Regular cardiac myocyte (primary cell): ENCODE measurements around the gene ATF2. TPM values are rescaled to one million over a fixed set of nuclear protein-coding genes. Genes with fewer than 3 reads are reported as not detected.

ENCODE experiments used
- total RNA-seq: library from RNA; depleted of rRNA; stranded (reverse); fragments of >200 nt; gene quantifications from 2 replicates; pipeline ENCODE4 v1.2.3, GENCODE V29; 2014

ATF2 gene
- 38.9 and 50.2 TPM in 2 replicates for total RNA-seq

GRCh38 chr2:175167792-175168563 is at the start of gene ATF2:
Gene ATF2, minus strand, starts transcription at chr2:175168203. Its CDS starts 31,760 bp downstream, at chr2:175136443.

GRCh38 chr2:175181104-175181876 is 13.3 kb upstream of the ATF2 start, which contains the start of gene ATP5MC3:
Gene ATP5MC3, minus strand, starts transcription at chr2:175181710. Its CDS starts 317 bp downstream, at chr2:175181393.

Other genes starting within 250 kb of the ATF2 start
- gene CHN1, start 162.8 kb downstream of the ATF2 start, total RNA-seq, result 6.8 and 8.4 TPM in 2 replicates
- gene ATP5MC3, start 13.5 kb upstream of the ATF2 start, total RNA-seq, result 89.9 and 196 TPM in 2 replicates